ENCODE measurements around the gene RHOBTB1. TPM values are rescaled to one million over a fixed set of nuclear protein-coding genes. Genes with fewer than 3 reads are reported as not detected.
"Not testable (repeated sequence)": the region's sequence is repeated elsewhere in the genome, so short reads cannot be mapped to it uniquely, and the experiment has no call there.

Gene RHOBTB1
- total RNA-seq, 3 donors from 2014 or later: 0.28 TPM; not detected in 2

DNA sequence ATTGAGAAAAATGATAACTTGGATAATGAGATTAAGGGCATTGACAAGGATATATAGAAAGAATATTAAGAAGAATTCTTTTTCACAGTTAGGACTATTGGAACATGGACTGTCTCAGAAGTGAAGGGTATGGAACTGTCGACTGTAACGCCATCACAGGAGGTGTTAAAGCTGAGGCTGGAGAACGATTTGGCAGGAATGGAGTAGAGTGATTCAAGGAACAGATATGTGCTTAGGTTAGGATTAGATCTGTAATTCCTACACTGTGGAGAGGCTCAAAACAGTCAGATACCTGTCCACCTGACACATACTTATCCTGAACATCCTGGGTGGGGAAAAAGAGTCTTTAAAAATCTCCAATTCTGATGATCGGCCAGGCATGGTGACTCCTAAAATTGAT, 30.9 kb downstream of the RHOBTB1 start:
- no peak for ATAC-seq
- no peak for DNase-seq
- H3K4me1 Mint-ChIP-seq (ENCODE audit: low read depth): peaks cover 8% of the 10 kb centered on the region
- H3K4me3 Mint-ChIP-seq: no peak overlapping the region
- H3K27me3 Mint-ChIP-seq (ENCODE audit: low read depth): no peaks in the 10 kb centered on the region
- H3K9me3 Mint-ChIP-seq: peaks cover 4% of the 10 kb centered on the region
- H3K36me3 Mint-ChIP-seq (ENCODE audit: insufficient read depth): no peaks in the 10 kb centered on the region

GRCh38 chr10:60911715-60912114, 32.3 kb downstream of the RHOBTB1 start:
- H3K27me3 Mint-ChIP-seq (ENCODE audit: low read depth): no peaks in the 10 kb centered on the region
- H3K36me3 Mint-ChIP-seq (ENCODE audit: insufficient read depth): no peaks in the 10 kb centered on the region
- H3K9me3 Mint-ChIP-seq: no peaks in the 10 kb centered on the region
- no peak overlapping the region for H3K4me3 Mint-ChIP-seq
- DNase-seq (no peak), ATAC-seq (no peak)
- peaks cover 8% of the 10 kb centered on the region for H3K4me1 Mint-ChIP-seq (ENCODE audit: low read depth)

DNA sequence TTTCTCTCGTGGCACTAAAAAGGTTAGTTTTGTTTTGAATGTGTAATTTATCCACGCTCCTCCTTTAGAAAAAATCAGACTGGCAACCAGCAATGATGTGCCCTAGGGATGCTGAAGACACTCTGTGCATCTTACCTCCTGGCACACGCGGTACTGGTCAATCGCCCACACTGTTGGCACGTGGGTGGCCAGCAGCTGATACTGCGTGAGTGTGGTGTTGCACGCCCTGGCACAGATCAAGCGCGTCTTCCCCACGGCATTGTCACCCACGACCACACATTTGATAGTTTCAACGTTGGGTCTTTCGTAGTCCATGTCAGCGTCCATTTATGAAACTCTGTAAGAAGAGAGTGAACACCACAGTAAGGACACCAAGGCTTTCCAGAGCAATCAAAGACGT, 32.8 kb downstream of the RHOBTB1 start:
- no peak for ATAC-seq
- DNase-seq: no peak
- Mint-ChIP-seq H3K4me3 (peak overlapping the region; percentile 17), H3K27me3 (ENCODE audit: low read depth) (no peaks in the 10 kb centered on the region), H3K36me3 (ENCODE audit: insufficient read depth) (no peaks in the 10 kb centered on the region), H3K9me3 (no peaks in the 10 kb centered on the region), H3K4me1 (ENCODE audit: low read depth) (peaks cover 8% of the 10 kb centered on the region)

GRCh38 chr10:60910543-60910942, 33.4 kb downstream of the RHOBTB1 start:
- ATAC-seq (no peak), DNase-seq (no peak)
- Mint-ChIP-seq H3K4me3 (no peak overlapping the region), H3K9me3 (no peaks in the 10 kb centered on the region), H3K36me3 (ENCODE audit: insufficient read depth) (no peaks in the 10 kb centered on the region), H3K4me1 (ENCODE audit: low read depth) (peaks cover 8% of the 10 kb centered on the region), H3K27me3 (ENCODE audit: low read depth) (peaks cover 2% of the 10 kb centered on the region)

DNA sequence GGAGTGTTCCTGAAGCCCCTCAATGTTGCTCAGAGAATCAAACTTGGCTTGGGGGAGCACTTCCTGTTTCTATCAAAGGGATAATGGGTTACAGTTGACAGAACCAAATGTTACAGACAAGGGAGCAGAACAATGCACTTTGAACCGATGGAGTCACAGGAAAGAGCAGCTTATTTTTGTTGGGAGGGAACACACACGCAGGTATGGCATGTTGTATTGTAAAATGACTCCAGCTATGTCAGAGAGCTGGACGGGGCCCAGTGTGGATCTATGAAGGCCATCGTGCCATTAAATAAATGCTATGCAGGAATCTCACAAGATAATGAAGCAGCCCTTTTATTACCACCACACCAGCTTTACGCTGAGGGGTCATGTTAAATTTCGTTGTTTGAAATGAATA, 35.1 kb downstream of the RHOBTB1 start:
- ATAC-seq (no peak), DNase-seq (no peak)
- H3K27me3 Mint-ChIP-seq (ENCODE audit: low read depth): peaks cover 11% of the 10 kb centered on the region
- H3K9me3 Mint-ChIP-seq: no peaks in the 10 kb centered on the region
- H3K4me1 Mint-ChIP-seq (ENCODE audit: low read depth): peaks cover 8% of the 10 kb centered on the region
- H3K36me3 Mint-ChIP-seq (ENCODE audit: insufficient read depth): no peaks in the 10 kb centered on the region
- H3K4me3 Mint-ChIP-seq: no peak overlapping the region

- no peak for DNase-seq
- no peaks in the 10 kb centered on the region for H3K36me3 Mint-ChIP-seq (ENCODE audit: insufficient read depth)
- H3K9me3 Mint-ChIP-seq: no peaks in the 10 kb centered on the region
- no peak overlapping the region for H3K4me3 Mint-ChIP-seq
- H3K27me3 Mint-ChIP-seq (ENCODE audit: low read depth): peaks cover 11% of the 10 kb centered on the region
- H3K4me1 Mint-ChIP-seq (ENCODE audit: low read depth): peaks cover 8% of the 10 kb centered on the region
- ATAC-seq: no peak
Measured at GRCh38 chr10:60908031-60908430, 36.0 kb downstream of the RHOBTB1 start.

GRCh38 chr10:60907236-60907635, 36.7 kb downstream of the RHOBTB1 start:
- Mint-ChIP-seq H3K4me3 (no peak overlapping the region), H3K9me3 (no peaks in the 10 kb centered on the region), H3K4me1 (ENCODE audit: low read depth) (peaks cover 8% of the 10 kb centered on the region), H3K27me3 (ENCODE audit: low read depth) (peaks cover 11% of the 10 kb centered on the region), H3K36me3 (ENCODE audit: insufficient read depth) (no peaks in the 10 kb centered on the region)
- ATAC-seq (no peak), DNase-seq (no peak)

DNA sequence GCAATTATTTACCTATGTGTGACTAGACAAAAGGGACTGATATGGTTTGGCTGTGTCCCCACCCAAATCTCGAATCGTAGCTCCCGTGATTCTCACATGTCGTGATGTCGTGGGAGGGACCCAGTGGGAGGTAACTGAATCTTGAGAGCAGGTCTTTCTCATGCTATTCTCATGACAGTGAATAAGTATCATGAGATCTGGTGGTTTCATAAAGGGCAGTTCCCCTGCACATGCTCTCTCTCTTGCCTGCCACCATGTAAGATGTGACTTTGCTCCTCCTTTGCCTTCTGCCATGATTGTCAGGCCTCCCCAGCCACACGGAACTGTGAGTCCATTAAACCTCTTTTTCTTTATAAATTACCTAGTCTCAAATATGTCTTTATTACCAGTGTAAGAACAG, 37.2 kb downstream of the RHOBTB1 start:
- H3K9me3 Mint-ChIP-seq; DNase-seq; H3K4me1 Mint-ChIP-seq (ENCODE audit: low read depth); H3K4me3 Mint-ChIP-seq; ATAC-seq; H3K36me3 Mint-ChIP-seq (ENCODE audit: insufficient read depth): not testable (repeated sequence)
- peaks cover 11% of the 10 kb centered on the region for H3K27me3 Mint-ChIP-seq (ENCODE audit: low read depth)

DNA sequence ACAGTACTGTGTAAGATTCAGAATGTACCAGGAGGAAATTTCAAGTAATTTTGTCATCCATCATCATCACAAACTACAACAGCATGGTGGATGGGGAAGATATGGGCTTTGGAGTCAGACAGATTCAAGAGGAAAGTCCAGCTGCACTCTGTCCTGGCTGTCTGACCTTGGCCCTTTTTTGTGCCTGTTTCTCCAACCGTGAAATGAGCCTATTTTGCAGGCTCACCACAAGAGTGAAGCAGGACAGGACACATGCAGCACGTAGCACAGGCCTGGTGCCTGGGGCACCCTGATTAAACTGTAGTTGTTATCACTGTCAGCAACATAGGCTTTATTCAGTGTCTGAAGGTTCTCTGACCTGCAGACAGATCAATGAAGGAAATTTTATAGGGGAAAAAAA, 37.6 kb downstream of the RHOBTB1 start:
- ATAC-seq (no peak), DNase-seq (no peak)
- Mint-ChIP-seq H3K4me3 (no peak overlapping the region), H3K36me3 (ENCODE audit: insufficient read depth) (no peaks in the 10 kb centered on the region), H3K9me3 (no peaks in the 10 kb centered on the region), H3K4me1 (ENCODE audit: low read depth) (peaks cover 8% of the 10 kb centered on the region), H3K27me3 (ENCODE audit: low read depth) (peaks cover 11% of the 10 kb centered on the region)

DNA sequence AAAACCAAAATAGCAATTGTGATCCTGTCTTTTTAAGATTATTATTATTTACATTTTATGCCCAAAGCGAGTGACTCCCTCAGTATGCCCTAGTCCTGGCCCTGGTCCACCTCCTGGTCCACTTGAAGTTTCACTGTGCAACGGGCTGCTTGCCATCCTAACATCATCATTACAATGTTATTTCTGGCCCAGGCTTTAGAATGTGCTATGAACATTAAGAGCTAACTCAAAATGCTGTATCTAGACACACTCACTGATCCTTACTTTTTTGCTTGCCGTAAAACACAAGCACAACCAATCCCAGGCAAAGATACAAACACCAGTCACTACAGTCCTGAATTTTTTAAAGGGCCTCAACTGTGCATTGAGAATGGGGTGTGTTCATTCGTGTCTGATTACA, 38.4 kb downstream of the RHOBTB1 start:
- DNase-seq (no peak), ATAC-seq (no peak)
- Mint-ChIP-seq H3K27me3 (ENCODE audit: low read depth) (peaks cover 11% of the 10 kb centered on the region), H3K4me3 (no peak overlapping the region), H3K36me3 (ENCODE audit: insufficient read depth) (no peaks in the 10 kb centered on the region), H3K9me3 (no peaks in the 10 kb centered on the region), H3K4me1 (ENCODE audit: low read depth) (peaks cover 1% of the 10 kb centered on the region)

GRCh38 chr10:60903096-60903495, 40.9 kb downstream of the RHOBTB1 start:
- Mint-ChIP-seq H3K27me3 (ENCODE audit: low read depth) (peaks cover 14% of the 10 kb centered on the region), H3K9me3 (no peaks in the 10 kb centered on the region), H3K36me3 (ENCODE audit: insufficient read depth) (no peaks in the 10 kb centered on the region), H3K4me3 (no peak overlapping the region), H3K4me1 (ENCODE audit: low read depth) (no peaks in the 10 kb centered on the region)
- ATAC-seq (no peak), DNase-seq (no peak)

DNA sequence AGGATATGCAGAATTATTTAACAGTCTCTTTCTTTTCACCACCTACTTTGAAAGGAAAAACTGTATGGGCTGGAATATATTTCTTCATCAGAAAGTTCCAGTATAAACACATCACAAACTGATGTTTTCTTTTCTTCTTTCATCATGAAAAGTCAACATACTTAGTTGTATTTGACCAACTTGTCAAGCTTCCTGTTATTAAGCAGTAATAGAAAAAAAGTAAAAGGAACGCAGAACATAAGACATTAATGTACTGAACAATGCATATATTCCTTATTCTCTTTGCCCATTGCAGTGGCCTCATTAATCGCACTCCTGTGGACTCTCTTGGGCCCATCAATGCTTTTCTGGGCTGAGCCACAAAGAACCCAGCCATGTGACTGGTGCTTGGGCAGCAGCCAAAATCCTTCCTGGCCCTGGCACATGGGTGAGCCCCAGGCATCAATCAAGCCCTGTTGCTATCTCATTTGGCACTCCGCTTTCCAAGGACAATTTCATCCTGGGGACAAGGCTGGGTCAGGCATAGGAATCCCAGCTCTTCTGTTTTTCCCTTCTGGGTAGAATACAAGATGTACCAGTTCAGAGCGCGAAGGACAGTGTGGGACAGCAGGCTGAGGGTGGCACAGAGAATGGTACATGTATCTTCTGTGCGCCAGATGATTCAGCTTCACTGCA, 42.3 kb downstream of the RHOBTB1 start:
- no peak overlapping the region for H3K4me3 Mint-ChIP-seq
- H3K4me1 Mint-ChIP-seq (ENCODE audit: low read depth): no peaks in the 10 kb centered on the region
- H3K36me3 Mint-ChIP-seq (ENCODE audit: insufficient read depth): no peaks in the 10 kb centered on the region
- ATAC-seq (no peak), DNase-seq (no peak)
- peaks cover 16% of the 10 kb centered on the region for H3K27me3 Mint-ChIP-seq (ENCODE audit: low read depth)
- H3K9me3 Mint-ChIP-seq: no peaks in the 10 kb centered on the region

DNA sequence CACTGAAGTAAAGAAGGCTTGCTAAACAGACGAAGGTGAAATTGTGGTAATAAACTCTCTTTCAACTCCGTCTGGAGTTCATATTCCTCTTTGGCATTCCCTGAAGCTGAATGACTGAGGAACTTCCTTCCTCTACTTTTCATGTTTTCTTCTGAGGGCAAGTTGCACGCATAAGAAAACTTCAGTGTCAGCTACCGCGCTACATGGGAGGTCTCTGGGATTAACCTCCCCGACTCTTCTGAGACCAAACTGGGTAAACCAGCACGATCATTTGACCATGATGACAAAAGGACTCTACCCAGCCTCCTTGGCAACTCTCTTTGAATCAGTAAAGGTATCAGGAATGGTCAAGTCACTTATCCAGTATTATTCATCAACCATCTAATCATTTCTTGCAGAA, 44.7 kb downstream of the RHOBTB1 start:
- H3K36me3 Mint-ChIP-seq (ENCODE audit: insufficient read depth): no peaks in the 10 kb centered on the region
- DNase-seq (no peak), ATAC-seq (no peak)
- no peaks in the 10 kb centered on the region for H3K4me1 Mint-ChIP-seq (ENCODE audit: low read depth)
- no peak overlapping the region for H3K4me3 Mint-ChIP-seq
- H3K27me3 Mint-ChIP-seq (ENCODE audit: low read depth): peaks cover 9% of the 10 kb centered on the region
- no peaks in the 10 kb centered on the region for H3K9me3 Mint-ChIP-seq

- H3K36me3 Mint-ChIP-seq (ENCODE audit: insufficient read depth): no peaks in the 10 kb centered on the region
- ATAC-seq: no peak
Measured at GRCh38 chr10:60898321-60898720, 45.7 kb downstream of the RHOBTB1 start.

GRCh38 chr10:60896810-60897209, 47.2 kb downstream of the RHOBTB1 start:
- Mint-ChIP-seq H3K27me3 (ENCODE audit: low read depth) (peaks cover 12% of the 10 kb centered on the region), H3K36me3 (ENCODE audit: insufficient read depth) (no peaks in the 10 kb centered on the region), H3K4me3 (no peak overlapping the region), H3K4me1 (ENCODE audit: low read depth) (no peaks in the 10 kb centered on the region), H3K9me3 (no peaks in the 10 kb centered on the region)
- DNase-seq (no peak), ATAC-seq (no peak)

More at GRCh38 chr10:60898321-60898720, 45.7 kb downstream of the RHOBTB1 start:
- no peaks in the 10 kb centered on the region for H3K4me1 Mint-ChIP-seq (ENCODE audit: low read depth)
- no peaks in the 10 kb centered on the region for H3K9me3 Mint-ChIP-seq
- no peak overlapping the region for H3K4me3 Mint-ChIP-seq
- no peak for DNase-seq
- H3K27me3 Mint-ChIP-seq (ENCODE audit: low read depth): peaks cover 8% of the 10 kb centered on the region

Data from activated T-cell treated with anti-CD3 and anti-CD28 coated beads, Interleukin-2, amount 50 U/mL, for 4 hours (primary cell).